ENCODE data around the gene ERFE.

- no peak for TF ChIP-seq CTCF (IDR thresholded peaks at IDR 0.05)
- TF ChIP-seq EZH2 (IDR thresholded peaks at IDR 0.05; ENCODE audit: borderline replicate concordance, insufficient read depth, low read depth, low read length, poor library complexity, severe bottlenecking) = no peak
These were observed 18.7 kb upstream of the ERFE start for GRCh38 chr2:238140040-238140439.

Data from B cell (primary cell).